Kidney (tissue), 14 donors: ENCODE data around the gene RAD51B. TPM values are rescaled to one million over a fixed set of nuclear protein-coding genes. Genes with fewer than 3 reads are reported as not detected.

Experiments
- DNase-seq, 5 donors: peaks; one replicate each; pipeline ENCODE4 v3.0.0-alpha.2; 2013 to 2020
- FAIRE-seq: peaks from 2 replicates; lab custom pipeline; 2012; peaks lifted over from hg19 to GRCh38; lab: Jason Lieb, UNC
- H3K27ac ChIP-seq, 2 donors: one replicate each; pipeline ENCODE4 v1.7.0; 2013; ENCODE audit warnings: low read depth in 2 of 2, low read length in 2 of 2, inconsistent platforms in 1 of 2
- H3K27me3 ChIP-seq: one replicate; pipeline ENCODE4 v1.7.1; 2013; ENCODE audit warnings: low read length, inconsistent platforms; ENCODE audit not compliant: control insufficient read depth, insufficient read depth
- H3K36me3 ChIP-seq, 3 donors: one replicate each; pipeline versions ENCODE4 v1.7.0 to v1.7.1; 2013; ENCODE audit warnings: low read length in 3 of 3, control low read depth in 1 of 3, inconsistent platforms in 1 of 3; ENCODE audit not compliant: insufficient read depth in 3 of 3, control insufficient read depth in 2 of 3
- H3K4me1 ChIP-seq, 3 donors: one replicate each; pipeline versions ENCODE4 v1.7.0 to v1.7.1; 2013; ENCODE audit warnings: low read length in 3 of 3, inconsistent platforms in 1 of 3, low read depth in 1 of 3; ENCODE audit not compliant: control insufficient read depth in 2 of 3, insufficient read depth in 2 of 3
- H3K4me3 ChIP-seq, 3 donors: one replicate each; pipeline versions ENCODE4 v1.7.0 to v1.8.1; 2013; ENCODE audit warnings: low read length in 3 of 3, control low read depth in 1 of 3, inconsistent platforms in 1 of 3
- H3K9ac ChIP-seq, 3 donors: one replicate each; pipeline versions ENCODE4 v1.7.0 to v1.7.1; 2013; ENCODE audit warnings: low read length in 3 of 3, control low read depth in 1 of 3, inconsistent platforms in 1 of 3
- H3K9me3 ChIP-seq, 3 donors: one replicate each; pipeline versions ENCODE4 v1.7.0 to v1.7.1; 2013; ENCODE audit warnings: low read length in 3 of 3, control low read depth in 1 of 3, inconsistent platforms in 1 of 3; ENCODE audit not compliant: control insufficient read depth in 2 of 3, insufficient read depth in 1 of 3
- CTCF ChIP-seq: IDR thresholded peaks from 3 replicates; pipeline ENCODE4 v1.5.1; 2012; ENCODE audit warnings: mild to moderate bottlenecking, moderate library complexity, borderline replicate concordance; ENCODE audit not compliant: insufficient read depth; ENCODE audit errors: extremely low read depth
- intact Hi-C: fragments of 100-400 bp; cut with DNase I; formaldehyde crosslinking; loops from one replicate; pipeline ENCODE4 v1.11.1; 2022
- polyA plus RNA-seq: library from polyadenylated mRNA; stranded (reverse); fragments of 350-450 nt; fragmentation: Illumina TruSeq; extraction: RNeasy Lipid Tissue Mini Kit (QIAGEN cat#74804); gene quantifications from one replicate; pipeline ENCODE4 v1.2.3, GENCODE V29; 2014; ENCODE audit warnings: low read depth, low replicate concordance; ENCODE audit not compliant: insufficient read depth
- total RNA-seq: library from RNA; stranded (reverse); fragmentation: NEBNext Ultra II Directional; extraction: Animal tissue kit (Norgen Biotek cat#: 25700); gene quantifications from one replicate; pipeline ENCODE4 v1.2.1, GENCODE V29; 2021
- donor health status: control.
- donor health status: control.
- donor health status: control.
- donor health status: control.
- donor health status: control.
- donor health status: DM: yes; HTN: yes; CAD: no.
- donor health status: Normal renal cell carcinoma (clear cell type).

The RAD51B gene
- total and polyA plus RNA-seq, 2 donors from 2014 or later = 6.9 to 18.0 TPM

GRCh38 chr14:68687746-68688145, 868.2 kb downstream of the RAD51B start:
- DNase-seq (no peak), FAIRE-seq (no peak)
- H3K9ac ChIP-seq = no peak overlapping the region
- H3K27ac ChIP-seq = no peak overlapping the region
- H3K27me3 ChIP-seq = no peaks in the 10 kb centered on the region
- TF ChIP-seq CTCF = no peak
- no peaks in the 10 kb centered on the region for H3K9me3 ChIP-seq
- H3K36me3 ChIP-seq = no peaks in the 10 kb centered on the region
- intact Hi-C loops = no loop called here
- H3K4me1 ChIP-seq = peaks cover 12 to 22% (median 16%) of the 10 kb centered on the region in 3 donors
- no peak overlapping the region for H3K4me3 ChIP-seq

GRCh38 chr14:68688872-68689371, 869.3 kb downstream of the RAD51B start:
- DNase-seq = peak in 4 of 5 donors; percentile 81 to 90 (median 87)

GRCh38 chr14:68689511-68689910, 869.9 kb downstream of the RAD51B start:
- intact Hi-C loops = no loop called here
- no peak overlapping the region for H3K9ac ChIP-seq
- no peak for TF ChIP-seq CTCF
- no peak overlapping the region for H3K27ac ChIP-seq
- no peaks in the 10 kb centered on the region for H3K9me3 ChIP-seq
- no peak overlapping the region for H3K4me3 ChIP-seq
- DNase-seq (peak in 2 of 5 donors; percentile 24 to 58), FAIRE-seq (no peak)
- peaks cover 11 to 16% (median 15%) of the 10 kb centered on the region in 3 donors for H3K4me1 ChIP-seq
- H3K27me3 ChIP-seq = no peaks in the 10 kb centered on the region
- H3K36me3 ChIP-seq = no peaks in the 10 kb centered on the region

More at GRCh38 chr14:68688872-68689371, 869.3 kb downstream of the RAD51B start:
- Histone ChIP-seq H3K4me1 (peaks cover 12 to 19% (median 16%) of the 10 kb centered on the region in 3 donors), H3K36me3 (no peaks in the 10 kb centered on the region), H3K9ac (no peak overlapping the region), H3K9me3 (no peaks in the 10 kb centered on the region), H3K27ac (no peak overlapping the region), H3K27me3 (no peaks in the 10 kb centered on the region), H3K4me3 (no peak overlapping the region)
- TF ChIP-seq CTCF = no peak
- intact Hi-C loops = no loop called here
- FAIRE-seq = no peak
